Putamen (tissue), 1 donor: ENCODE data around the gene PRPS1L1.

ENCODE experiments used
- DNase-seq: peaks from one replicate; pipeline ENCODE4 v3.0.0-alpha.2; 2016; ENCODE audit warnings: low spot score

Gene PRPS1L1

GRCh38 chr7:18027628-18028027, at the start of gene PRPS1L1:
Gene PRPS1L1, minus strand, starts transcription at chr7:18027846.
- DNase-seq: no peak

- DNase-seq: no peak
Measured at GRCh38 chr7:18076461-18076860, 48.8 kb upstream of the PRPS1L1 start.

- no peak for DNase-seq
Measured at GRCh38 chr7:18068745-18069144, 41.1 kb upstream of the PRPS1L1 start.

GRCh38 chr7:18064242-18064838, 36.7 kb upstream of the PRPS1L1 start:
- DNase-seq: no peak

- no peak for DNase-seq
Measured at GRCh38 chr7:18063149-18063901, 35.7 kb upstream of the PRPS1L1 start.

- no peak for DNase-seq
Measured at GRCh38 chr7:18059171-18059570, 31.5 kb upstream of the PRPS1L1 start.

GRCh38 chr7:18053941-18054340, 26.3 kb upstream of the PRPS1L1 start:
- no peak for DNase-seq

- DNase-seq: no peak
Measured at GRCh38 chr7:18053177-18053928, 25.7 kb upstream of the PRPS1L1 start.

- no peak for DNase-seq
Measured at GRCh38 chr7:18049262-18049661, 21.6 kb upstream of the PRPS1L1 start.

GRCh38 chr7:18046601-18047000, 19.0 kb upstream of the PRPS1L1 start:
- DNase-seq: no peak

GRCh38 chr7:18045171-18045570, 17.5 kb upstream of the PRPS1L1 start:
- DNase-seq: no peak

GRCh38 chr7:18041191-18041590, 13.5 kb upstream of the PRPS1L1 start:
- no peak for DNase-seq

GRCh38 chr7:18040196-18040595, 12.6 kb upstream of the PRPS1L1 start:
- DNase-seq: no peak

- no peak for DNase-seq
Measured at GRCh38 chr7:18038382-18038781, 10.7 kb upstream of the PRPS1L1 start.

GRCh38 chr7:18037609-18038008, 10.0 kb upstream of the PRPS1L1 start:
- DNase-seq: no peak

- no peak for DNase-seq
Measured at GRCh38 chr7:18036783-18037182, 9.1 kb upstream of the PRPS1L1 start.

GRCh38 chr7:18030758-18031157, 3.1 kb upstream of the PRPS1L1 start:
- DNase-seq: no peak

GRCh38 chr7:18020138-18020715, 7.4 kb downstream of the PRPS1L1 start:
- DNase-seq: no peak

- DNase-seq: no peak
Measured at GRCh38 chr7:18019555-18019954, 8.1 kb downstream of the PRPS1L1 start.

- DNase-seq: no peak
Measured at GRCh38 chr7:18018296-18019215, 9.1 kb downstream of the PRPS1L1 start.
